IPS-NIHi7 (cell line): Measurements from ENCODE around the gene GRIK4.
"Not testable (repeated sequence)": the region's sequence is repeated elsewhere in the genome, so short reads cannot be mapped to it uniquely, and the experiment has no call there.

Source experiments
- DNase-seq: peaks from one replicate; pipeline ENCODE4 v3.0.0; 2012; ENCODE audit warnings: mixed read lengths; ENCODE audit errors: extremely low spot score

GRIK4 gene, protein sequence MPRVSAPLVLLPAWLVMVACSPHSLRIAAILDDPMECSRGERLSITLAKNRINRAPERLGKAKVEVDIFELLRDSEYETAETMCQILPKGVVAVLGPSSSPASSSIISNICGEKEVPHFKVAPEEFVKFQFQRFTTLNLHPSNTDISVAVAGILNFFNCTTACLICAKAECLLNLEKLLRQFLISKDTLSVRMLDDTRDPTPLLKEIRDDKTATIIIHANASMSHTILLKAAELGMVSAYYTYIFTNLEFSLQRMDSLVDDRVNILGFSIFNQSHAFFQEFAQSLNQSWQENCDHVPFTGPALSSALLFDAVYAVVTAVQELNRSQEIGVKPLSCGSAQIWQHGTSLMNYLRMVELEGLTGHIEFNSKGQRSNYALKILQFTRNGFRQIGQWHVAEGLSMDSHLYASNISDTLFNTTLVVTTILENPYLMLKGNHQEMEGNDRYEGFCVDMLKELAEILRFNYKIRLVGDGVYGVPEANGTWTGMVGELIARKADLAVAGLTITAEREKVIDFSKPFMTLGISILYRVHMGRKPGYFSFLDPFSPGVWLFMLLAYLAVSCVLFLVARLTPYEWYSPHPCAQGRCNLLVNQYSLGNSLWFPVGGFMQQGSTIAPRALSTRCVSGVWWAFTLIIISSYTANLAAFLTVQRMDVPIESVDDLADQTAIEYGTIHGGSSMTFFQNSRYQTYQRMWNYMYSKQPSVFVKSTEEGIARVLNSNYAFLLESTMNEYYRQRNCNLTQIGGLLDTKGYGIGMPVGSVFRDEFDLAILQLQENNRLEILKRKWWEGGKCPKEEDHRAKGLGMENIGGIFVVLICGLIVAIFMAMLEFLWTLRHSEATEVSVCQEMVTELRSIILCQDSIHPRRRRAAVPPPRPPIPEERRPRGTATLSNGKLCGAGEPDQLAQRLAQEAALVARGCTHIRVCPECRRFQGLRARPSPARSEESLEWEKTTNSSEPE

DNA sequence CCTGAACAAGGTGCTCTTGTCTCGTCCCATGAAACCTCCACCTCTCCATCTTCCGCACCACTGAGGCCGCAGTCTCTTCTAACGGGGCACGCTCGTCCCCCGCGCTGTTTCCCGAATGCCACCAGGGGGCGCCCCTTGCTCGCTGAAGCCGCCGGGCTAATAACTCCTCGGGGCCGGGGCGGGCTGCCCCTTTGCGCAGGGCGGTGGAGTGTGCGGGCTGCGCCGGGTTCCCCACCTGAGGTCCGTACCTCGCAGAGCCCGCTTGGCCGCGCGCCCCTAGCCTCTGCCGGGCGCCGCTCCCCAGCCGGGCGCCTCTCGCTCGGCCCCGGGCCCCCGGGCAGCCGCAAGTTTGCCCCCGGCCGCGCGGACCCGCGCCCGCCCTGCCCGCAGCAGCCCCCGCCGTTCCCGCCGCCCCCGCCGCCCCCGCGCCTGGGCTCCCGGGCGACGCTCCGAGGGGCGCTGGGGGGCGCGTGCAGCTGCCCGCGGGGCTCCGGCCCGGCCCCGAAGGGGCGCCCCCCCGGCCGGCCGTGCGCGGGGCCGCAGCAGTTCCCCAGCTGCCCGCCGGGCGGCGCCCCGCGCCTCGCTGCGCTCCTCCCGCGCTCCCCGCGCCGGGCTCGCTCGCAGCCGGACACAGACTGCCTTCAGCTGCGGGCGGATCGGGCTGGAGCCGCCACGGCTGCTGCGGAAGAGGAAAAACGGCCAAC is at the start of gene GRIK4:
Gene GRIK4, plus strand, starts transcription at position 633 of the 704 bp plus-strand sequence. CDS start 148,571 bp downstream, outside the sequence.
- DNase-seq, result peak; percentile 95

DNA sequence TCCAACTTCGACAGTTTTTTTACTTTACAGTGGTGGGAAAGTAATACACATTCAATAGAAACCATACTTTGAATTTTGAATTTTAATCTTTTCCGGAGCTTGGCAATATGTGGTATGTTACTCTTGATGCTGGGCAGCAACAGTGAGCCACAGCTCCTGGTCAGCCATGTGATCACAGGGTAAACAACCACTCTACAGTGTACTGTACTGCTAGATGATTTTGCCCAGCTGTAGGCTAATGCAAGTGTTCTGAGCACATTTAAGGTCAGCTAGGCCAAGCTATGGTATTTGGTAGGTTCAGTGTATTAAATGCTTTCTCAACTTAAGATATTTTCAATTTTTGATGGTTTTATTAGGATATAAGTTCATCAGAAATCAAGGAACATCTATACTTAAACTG is 48.7 kb upstream of the GRIK4 start:
- DNase-seq, result no peak

DNA sequence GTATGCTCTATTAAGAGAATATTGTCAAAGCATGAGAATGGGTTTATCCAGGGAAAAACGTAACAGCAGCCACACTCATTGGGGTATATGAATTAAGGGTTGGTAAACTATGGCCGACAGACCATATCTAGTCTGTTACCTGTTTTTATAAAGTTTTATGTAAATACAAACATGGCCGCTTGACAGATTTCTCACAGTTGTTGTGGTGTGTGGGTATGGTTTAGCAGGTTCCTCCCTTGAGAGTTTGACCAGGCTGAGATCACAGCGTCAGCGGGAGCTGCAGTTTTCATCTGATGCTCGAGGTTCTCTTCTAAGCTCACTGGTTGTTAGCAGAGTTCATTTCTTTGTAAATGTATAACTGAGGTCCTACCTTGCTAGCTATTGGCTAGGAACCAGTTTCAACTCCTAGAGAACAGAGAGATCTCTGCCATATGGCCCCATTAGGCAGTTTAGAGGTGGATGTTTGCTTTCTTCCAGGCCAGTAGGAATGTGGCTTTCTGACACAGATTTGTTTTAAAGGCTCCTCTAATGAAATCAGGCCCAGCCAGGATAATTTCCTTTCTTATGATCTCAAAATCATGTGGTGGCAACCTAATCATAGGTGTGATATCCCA is 45.5 kb upstream of the GRIK4 start:
- no peak for DNase-seq

DNA sequence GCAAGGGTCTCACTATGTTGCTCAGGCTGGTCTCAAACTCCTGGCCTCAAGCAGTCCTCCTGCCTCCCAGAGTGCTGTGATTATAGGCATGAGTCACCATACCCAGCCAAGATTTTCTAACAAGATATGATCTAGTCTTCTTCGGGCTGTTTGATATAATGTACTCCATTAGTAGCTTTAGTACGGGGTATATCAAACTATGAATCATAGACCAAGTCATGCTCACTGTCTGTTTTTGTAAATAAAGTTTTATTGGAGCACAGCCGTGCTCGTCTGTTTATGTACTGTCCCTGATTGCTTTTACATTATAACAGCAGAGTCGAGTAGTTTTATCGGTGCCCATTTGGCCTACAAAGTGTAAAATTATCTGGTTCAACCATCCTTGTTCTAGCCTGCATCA is 43.9 kb upstream of the GRIK4 start:
- DNase-seq, result no peak

DNA sequence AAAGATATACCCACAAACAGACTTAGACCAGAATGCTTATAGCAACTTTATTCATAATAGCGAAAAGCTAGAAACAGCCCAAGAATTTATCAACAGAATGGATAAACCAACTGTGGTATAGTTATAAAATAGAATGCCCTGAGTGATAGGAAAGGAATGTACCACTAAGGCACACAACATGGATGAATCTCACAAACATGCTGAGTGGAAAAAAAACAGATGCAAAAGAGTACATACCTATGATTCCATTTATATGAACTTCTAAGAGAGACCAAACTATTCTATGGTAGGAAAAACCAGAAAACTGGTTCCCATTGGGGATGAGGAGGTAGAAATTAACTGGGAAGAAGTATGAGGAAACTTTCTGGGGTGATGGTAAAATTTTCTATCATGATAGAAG is 40.4 kb upstream of the GRIK4 start:
- no peak for DNase-seq

DNA sequence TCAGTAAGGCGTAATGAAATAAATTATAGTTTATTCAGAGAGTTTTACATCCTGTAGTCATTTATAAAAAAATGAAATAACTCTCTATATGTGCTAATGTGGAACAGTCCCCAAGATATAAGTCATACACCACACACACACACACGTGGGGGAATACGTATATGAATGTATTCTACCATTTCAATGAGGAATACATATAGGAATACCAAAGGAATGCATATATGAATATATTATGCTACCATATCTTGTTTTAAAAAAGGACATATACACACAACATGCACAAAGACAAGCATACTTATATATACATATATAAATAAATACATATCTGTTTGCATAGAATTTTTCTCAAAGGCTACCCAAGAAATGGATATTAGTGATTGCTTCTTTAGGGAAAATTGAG is 39.6 kb upstream of the GRIK4 start:
- no peak for DNase-seq

DNA sequence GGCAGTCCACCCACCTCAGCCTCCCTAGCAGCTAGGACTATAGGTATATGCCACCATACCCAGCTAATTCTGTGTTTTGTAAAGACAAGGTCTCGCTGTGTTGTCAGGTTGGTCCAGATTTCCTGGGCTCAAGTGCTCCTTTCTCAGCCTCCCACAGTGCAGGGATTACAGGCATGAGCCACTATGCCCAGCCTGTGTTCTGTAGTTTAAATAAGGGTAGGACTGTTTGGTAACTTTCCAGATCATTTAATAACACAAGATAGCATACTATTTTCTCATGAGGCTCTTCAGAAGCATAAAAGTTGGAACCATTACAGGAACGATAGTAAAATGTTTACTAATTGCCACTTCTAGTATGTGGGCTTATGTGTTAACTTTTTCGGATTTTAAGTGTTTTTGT is 38.0 kb upstream of the GRIK4 start:
- no peak for DNase-seq

DNA sequence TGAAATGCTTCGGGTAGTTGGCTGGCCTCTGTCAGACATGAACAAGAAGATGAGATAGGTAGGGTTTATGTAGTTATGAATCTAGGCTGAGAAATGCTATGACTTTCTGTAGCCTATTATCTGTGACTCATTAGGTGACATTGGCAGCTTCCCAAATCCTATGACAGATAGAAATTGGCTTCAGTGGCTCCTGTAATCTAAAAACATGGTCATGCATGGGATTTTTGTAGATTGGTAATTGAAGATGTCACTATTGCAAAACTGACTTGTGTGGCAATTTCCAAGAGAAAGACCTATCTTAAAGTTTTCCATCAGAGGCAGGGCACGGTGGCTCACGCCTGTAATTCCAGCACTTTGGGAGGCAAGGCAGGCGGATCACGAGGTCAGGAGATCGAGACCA is 29.4 kb upstream of the GRIK4 start:
- no peak for DNase-seq

DNA sequence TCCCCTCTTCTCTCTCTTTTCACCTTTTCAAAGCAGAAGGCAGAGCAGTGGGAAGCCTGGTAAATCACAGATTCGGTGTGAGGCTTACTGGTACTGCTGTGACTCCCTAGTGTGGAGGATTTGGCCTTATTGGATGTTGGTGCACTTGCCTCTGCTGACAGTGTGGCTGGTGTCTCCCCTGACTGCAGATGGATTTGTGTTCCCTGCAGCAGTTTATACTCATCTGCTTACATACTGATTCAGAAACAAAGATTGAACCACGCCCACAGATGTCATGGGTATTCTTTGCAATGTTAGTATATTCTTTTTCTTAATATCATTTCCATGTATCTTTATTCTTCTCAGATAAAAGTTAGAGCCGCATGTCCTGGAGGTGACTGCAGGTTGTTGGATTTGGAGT is 26.8 kb upstream of the GRIK4 start:
- no peak for DNase-seq

DNA sequence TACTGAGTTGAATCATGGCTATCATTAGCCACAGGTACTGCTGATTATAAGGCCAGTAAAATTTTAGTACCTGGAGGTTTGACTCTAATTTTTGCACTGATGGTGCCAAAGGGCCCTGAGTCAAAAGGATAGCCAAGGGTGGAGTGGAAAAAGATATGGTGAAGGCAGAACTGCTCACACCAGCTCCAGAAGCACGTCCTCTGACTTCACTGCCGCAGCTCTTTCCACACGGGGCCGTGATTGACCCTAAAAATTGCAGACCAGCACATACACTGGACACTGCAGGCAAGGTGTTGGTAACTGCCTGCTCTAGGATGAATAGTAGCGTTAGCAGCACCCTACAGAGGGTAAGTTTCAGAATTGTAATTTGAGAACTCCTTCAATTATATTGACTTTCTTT is 25.4 kb upstream of the GRIK4 start:
- no peak for DNase-seq

DNA sequence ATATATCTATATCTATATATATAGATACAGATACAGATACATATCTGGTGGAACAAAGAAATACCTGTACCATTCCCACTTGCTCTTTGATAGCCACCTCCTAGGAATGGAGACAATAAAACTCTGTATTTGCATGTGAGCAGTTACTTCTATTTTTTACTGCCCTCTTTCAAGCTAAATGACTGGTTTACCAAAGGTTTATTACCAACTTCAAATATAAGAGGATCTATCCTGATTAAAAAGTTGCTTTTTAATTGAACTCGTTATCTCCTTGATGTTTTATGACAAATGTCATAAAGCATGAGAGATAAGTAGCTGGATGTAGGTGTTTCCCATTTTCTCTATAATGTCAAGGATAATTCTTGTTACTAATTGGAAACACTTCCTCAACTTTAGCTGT is 21.7 kb upstream of the GRIK4 start:
- DNase-seq, result no peak

DNA sequence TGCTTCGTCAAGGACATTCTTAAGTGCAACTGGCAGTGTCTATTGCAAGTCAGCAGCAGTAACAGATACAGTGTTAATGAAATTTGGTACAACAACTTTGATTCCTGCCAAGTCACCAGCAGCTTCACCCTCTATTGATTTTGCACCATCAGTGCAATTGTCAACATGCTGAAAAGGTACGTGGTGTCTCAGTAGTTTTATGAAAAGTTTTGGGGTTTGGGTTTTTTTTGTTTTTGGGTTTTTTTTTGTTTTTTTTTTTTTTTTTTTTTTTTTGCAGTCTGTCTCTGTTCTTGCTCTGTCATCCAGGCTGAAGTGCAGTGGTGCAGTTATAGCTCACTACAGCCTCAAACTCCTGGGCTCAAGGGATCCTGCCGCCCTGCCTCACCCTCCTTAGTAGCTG is 19.1 kb upstream of the GRIK4 start:
- DNase-seq, result no peak

DNA sequence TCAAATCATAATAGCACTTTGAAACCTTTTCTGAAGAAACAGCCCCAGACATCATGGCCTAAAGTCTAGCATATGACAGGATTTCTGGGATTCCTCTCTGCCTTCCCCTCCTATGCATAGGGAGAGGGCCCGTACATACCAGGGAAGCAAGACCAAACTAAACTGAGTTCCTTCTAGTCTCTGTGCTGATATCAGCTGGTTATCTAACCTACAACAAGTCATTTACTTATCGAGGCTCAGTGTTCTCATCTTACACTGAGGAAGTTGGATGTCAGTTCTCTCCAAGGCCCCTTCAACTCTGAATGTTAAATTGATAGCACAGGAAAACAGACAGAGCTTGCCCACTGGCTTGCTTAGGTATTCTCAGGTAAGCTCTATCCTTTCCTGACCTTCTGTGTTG is 17.0 kb upstream of the GRIK4 start:
- DNase-seq, result no peak

DNA sequence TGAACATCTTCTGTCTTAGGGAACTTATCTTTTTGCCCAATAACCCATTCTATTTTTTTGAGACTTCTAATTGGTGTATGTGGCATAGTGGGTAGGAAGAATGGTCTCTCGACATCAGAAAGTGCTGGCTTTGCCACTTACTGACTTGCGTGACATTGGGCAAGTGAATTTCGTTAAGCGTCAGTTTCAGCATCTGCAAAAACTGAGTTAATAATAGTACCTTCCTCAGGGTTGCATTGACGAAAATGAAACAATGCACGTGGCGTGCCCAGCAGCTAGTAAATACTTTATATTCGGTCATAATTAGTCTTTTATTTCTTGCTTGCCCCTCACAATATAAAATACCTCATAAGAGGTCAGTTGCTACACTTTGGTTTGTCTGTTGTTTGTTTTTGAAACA is 12.5 kb upstream of the GRIK4 start:
- no peak for DNase-seq

DNA sequence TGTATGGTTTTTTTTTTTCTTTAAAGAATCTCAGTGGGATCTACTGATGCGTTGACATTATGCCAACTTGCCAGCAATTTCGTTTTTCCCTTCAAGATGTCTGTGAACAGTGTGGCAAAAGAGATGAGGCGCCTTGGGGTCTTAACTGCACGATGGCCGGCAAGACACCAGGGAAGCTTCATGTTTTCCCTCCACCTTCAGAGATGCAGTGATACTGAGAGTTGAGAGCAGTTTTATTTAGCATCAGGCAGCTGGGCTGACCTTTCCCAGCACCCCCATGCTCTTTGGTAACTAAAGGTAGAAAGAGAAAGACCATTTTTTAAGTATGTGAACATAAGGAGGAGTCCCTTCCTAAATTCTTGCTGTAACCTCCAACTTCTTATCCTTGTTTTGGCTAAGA is 11.7 kb upstream of the GRIK4 start:
- DNase-seq, result no peak

DNA sequence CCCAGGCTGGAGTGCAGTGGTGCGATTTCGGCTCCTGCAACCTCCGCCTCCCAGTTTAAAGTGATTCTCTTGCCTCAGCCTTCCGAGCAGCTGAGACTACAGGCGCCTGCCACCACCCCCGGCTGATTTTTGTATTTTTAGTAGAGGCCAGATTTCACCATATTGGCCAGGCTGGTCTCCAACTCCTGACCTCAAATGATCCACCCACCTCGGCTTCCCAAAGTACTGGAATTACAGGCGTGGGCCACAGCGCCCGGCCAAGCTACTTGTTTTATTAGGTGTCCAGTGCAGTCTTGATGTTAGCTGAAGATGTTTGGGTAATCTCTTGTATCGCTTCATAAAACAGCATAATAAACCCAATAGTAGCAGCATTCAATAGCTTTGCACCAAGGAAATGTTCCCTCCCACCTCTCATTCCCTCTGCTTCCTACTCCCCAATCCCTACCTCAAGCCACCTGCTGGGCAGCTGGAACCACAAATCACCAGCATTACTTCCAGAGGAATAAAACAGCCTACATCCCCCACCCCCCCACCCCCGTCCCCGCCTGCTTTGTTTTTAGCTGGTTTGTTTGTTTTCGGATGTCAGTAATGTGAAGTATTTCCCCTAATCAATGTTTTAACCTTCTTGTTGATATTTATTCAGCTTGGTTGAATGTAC is 11.0 kb upstream of the GRIK4 start:
- DNase-seq, result peak; percentile 56

DNA sequence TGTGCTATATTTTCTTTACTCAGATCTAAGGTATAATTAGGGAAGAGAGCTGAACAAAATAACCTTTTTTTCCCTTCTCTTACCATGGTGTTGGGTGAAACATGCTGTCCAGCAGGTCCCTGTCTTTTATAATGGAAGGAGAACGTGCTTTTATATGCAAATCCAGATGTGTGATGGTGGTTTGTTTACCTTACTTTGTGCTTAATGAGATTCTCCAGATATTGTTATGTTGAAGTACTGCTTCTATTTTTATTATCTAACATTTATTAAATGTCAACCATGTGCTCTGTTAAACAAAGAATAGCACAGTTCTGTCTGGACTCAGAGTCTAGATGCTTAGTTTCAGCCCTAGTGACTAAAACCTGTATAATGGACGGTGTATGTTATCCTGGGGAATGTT is 10.1 kb upstream of the GRIK4 start:
- DNase-seq, result no peak

DNA sequence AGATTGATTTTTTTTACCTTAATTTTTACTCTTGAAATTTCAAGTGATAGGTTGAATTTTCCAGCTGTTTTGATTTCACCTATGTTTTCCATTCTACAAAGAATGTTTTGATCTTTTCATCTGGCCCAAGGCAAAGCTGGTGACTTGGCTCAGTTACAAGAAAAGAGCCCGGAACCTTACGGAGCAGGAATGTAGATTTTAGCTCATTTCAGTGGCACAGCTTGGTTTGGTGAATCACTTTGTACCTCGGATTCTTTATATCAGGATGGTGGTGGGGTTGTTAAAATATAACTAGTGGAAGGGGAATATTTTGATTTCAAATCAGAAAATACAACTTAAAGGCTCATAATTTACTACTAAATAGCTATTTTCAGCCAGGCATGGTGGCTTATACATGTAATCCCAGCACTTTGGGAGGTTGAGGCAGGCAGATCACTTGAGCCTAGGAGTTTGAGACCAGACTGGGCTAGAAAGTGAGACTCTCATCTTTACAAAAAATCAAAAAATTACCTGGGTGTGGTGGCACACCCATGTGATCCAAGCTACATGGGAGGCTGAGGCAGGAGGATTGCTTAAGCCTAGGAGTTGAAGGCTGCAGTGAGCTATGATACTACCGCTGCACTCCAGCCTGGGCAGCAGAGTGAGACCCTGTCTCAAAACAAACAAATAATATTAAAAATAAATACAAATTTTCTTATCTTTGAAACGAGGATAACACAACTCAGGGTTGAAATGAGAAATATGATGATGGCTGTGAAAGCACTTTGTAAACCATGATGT is 9.4 kb upstream of the GRIK4 start:
- no peak for DNase-seq

DNA sequence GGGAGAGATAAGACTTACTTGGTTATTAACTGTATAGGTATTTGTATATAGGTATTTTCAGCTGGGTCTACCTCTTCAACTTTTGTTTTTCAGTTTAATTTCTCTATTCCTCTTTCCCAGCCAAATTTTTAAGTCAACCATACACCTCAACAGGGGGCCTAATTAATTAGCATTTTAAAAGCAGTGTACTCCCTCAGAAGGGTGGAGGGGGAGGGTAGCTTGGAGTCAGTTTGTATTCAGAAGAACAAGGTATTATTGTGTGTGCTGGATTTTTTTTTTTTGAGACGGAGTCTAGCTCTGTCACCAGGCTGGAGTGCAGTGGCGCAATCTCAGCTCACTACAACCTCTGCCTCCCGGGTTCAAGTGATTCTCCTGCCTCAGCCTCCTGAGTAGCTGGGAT is 8.0 kb upstream of the GRIK4 start:
- not testable (repeated sequence) for DNase-seq

DNA sequence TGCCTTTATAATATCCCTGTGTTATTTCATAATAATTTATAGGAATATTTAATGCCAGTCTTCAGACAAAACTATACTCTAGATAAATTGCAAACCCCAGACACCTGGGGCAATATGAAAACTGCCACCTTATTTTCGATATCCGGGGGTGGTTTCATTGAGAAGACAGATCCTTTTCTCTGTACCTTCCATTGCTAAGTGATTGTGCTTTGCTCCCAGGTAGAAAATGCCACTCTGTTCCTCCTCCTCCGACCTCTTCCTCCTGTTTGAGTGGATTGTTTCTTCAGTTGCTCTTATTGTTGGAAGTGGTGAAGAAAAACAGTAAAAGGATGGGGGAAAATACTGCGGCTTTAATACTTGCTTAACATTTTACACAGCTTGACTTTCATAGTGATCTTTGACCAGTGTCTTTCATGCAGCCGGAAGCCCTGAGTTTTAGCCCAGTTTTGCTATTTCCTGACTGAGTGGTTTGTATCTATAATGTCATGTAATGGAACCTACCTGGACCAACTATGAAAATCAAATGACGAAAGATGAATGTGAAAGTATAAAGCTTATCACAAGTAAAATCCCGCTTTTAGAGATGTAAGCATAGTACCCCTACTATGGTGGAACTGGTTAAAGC is 5.6 kb upstream of the GRIK4 start:
- no peak for DNase-seq
